Activated naive CD8-positive, alpha-beta T cell treated with anti-CD3 and anti-CD28 coated beads, Interleukin-2, amount 50 U/mL, for 24 hours (primary cell): ENCODE results near the gene S100A6.
"Not testable (repeated sequence)": the region's sequence is repeated elsewhere in the genome, so short reads cannot be mapped to it uniquely, and the experiment has no call there.

Experiments used
- ATAC-seq: fragments of 150-1000 bp; cut with Tn5 transposase; one replicate; pipeline ENCODE4 v1.10.0; 2021
- DNase-seq: peaks from one replicate; pipeline ENCODE4 v3.0.0; 2021
- H3K27ac Mint-ChIP-seq: one replicate; pipeline ENCODE4 v1.8.0; 2021; ENCODE audit warnings: mild to moderate bottlenecking, mixed read lengths
- H3K27me3 Mint-ChIP-seq: one replicate; pipeline ENCODE4 v1.8.0; 2021; ENCODE audit warnings: mixed read lengths
- H3K36me3 Mint-ChIP-seq: one replicate; pipeline ENCODE4 v1.8.0; 2021; ENCODE audit warnings: low read depth, mixed read lengths
- H3K4me1 Mint-ChIP-seq: one replicate; pipeline ENCODE4 v1.8.0; 2021; ENCODE audit warnings: mixed read lengths
- H3K4me3 Mint-ChIP-seq: one replicate; pipeline ENCODE4 v1.8.0; 2021; ENCODE audit warnings: mild to moderate bottlenecking, moderate library complexity, mixed read lengths
- H3K9me3 Mint-ChIP-seq: one replicate; pipeline ENCODE4 v1.8.0; 2021; ENCODE audit warnings: mixed read lengths

The S100A6 gene

DNA sequence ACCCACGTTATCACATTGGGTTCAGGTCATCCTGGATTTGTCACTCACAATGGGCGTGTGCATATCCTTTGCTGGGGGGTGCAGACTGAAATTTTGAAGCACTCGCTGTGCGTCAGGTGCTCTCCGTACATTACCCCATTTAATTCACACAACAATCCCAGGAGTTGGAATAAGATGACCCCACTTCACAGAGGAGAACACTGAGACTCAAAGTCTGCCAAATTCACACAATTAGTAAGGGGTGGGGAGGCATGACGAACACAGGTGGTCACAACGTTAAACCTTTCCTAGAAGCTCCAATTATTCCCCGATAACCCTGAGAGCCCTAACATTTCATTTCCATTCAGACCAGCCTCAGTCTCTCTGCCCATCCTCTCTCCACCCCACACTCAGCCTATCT lies 33.7 kb upstream of the S100A6 start:
- Mint-ChIP-seq H3K4me3 (no peak overlapping the region), H3K9me3 (no peaks in the 10 kb centered on the region), H3K27ac (no peak overlapping the region), H3K36me3 (no peaks in the 10 kb centered on the region), H3K4me1 (peaks cover 70% of the 10 kb centered on the region), H3K27me3 (peaks cover 10% of the 10 kb centered on the region)
- ATAC-seq (no peak), DNase-seq (no peak)

DNA sequence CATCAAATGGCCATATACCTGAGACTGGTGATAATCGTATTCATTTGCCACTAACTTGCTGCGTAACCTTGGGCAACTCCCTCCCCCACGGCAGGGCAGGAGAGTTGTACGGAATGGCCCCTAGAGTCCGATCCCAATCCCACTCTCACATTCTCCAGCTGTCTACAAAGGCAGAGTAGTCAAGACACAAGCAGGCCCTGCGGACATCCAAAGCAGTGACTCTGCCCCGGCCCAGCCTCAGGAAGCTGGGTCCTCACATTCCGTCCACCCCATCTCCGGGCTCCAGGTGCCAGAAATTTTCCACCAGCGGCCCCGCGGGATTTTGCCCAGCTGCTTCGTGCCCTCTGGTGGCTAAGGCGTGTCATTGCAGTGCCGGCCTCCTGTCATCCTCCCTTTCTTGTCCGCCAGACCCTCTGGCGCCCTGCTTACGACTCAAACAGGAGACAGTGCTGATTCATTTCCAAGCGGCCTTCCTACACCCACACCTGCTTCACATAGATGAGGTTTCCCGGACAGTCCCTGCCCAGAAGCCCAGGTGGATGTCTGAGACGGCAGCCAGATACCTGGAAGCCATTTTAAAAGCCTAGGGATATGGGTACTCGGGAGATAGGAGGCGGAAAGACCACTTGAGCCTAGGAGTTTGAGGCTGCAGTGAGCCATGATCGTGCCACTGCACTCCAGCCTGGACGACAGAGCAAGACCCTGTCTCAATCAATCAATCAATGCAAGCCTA lies 32.7 kb upstream of the S100A6 start:
- ATAC-seq (peak; percentile 9), DNase-seq (peak; percentile 88)
- Mint-ChIP-seq H3K36me3 (no peaks in the 10 kb centered on the region), H3K27me3 (peaks cover 10% of the 10 kb centered on the region), H3K4me1 (peaks cover 66% of the 10 kb centered on the region), H3K9me3 (no peaks in the 10 kb centered on the region), H3K4me3 (peak overlapping the region; percentile 37), H3K27ac (peak overlapping the region; percentile 90)

DNA sequence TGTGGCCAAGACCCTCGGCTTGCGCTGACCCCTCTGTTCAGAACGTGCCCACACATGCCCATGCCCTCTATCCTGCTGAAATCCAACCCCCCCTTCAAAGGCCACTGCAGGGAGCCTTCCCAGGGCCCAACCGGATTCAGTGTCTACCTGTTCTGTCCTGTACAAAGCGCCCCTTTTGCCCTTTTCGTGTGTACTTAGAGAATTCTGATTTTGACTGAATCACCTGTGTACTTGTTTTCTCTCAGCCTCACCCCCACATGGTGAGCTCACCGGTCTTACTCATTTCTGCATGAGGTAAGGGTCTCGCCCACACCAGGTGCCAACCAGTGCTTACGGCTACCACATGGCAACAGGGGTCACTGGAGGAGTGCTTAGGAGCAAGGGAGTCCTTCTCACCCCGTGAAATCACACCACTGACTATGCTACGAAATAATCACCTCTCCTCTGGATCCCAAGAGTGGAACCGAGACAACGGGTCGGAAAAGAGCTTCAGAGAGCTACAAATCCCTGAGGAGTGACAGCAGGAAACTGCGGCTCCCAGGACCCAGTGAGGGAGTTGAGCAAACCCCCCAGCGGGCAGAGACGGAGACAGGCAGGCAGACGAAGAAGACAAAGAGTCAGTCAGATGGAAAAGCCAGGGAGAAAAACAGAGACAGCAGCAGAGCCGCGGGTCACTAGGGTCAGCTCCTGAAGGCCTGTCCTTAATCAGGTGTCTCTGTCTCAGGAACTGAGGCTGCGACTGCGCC lies 32.0 kb upstream of the S100A6 start:
- peak overlapping the region; percentile 90 for H3K27ac Mint-ChIP-seq
- H3K9me3 Mint-ChIP-seq, result no peaks in the 10 kb centered on the region
- H3K36me3 Mint-ChIP-seq, result no peaks in the 10 kb centered on the region
- peaks cover 58% of the 10 kb centered on the region for H3K4me1 Mint-ChIP-seq
- DNase-seq (peak; percentile 60), ATAC-seq (peak; percentile 9)
- peaks cover 10% of the 10 kb centered on the region for H3K27me3 Mint-ChIP-seq
- peak overlapping the region; percentile 43 for H3K4me3 Mint-ChIP-seq

DNA sequence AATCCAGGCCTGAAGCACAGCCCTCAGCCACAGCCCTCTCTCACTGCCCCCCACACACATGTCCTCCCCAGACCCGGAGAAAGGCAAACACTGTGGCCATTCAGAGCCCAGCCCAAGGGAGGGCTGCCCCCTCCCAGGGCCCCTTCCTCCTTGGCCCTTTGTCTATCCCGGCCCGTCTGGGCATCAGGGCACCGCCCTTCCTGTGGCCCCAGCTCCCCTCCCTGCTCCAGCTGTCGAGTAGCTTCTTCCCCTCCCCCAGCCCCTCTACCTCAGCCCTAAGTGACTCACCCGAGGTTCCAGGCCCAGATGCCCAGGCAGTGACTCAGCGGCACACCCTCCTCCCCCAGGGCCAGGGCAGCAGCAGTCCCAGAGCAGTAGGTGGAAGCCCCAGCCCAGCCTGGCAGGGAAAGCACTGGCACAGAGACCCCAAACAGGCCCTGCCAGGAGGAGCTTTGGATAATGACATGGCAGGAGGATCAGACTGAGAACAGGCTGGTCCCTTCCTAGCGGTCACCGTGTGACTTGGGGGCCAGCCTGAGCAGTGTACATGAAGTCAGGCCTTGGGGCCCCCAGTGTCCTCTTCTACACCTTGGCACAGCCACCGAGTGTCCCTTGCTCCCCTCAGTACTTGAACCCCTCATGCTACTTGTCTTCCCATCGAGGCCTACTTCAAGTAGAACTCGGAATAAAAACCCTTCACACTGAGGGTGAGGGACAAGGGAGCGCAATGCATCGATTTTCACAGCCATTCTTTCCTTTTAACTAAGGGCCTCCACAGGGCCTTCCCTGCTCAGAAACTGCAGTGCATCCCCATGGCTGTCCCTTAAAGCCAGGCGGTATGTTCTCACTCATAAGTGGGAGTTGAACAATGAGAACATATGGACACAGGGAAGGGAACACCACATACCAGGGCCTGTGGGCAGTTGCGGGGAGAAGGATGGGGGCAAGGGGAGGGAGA lies 30.9 kb upstream of the S100A6 start:
- ATAC-seq (peak; percentile 90), DNase-seq (peak; percentile 89)
- Mint-ChIP-seq H3K27ac (peak overlapping the region; percentile 99), H3K4me3 (peak overlapping the region; percentile 59), H3K9me3 (no peaks in the 10 kb centered on the region), H3K27me3 (peaks cover 10% of the 10 kb centered on the region), H3K4me1 (peaks cover 47% of the 10 kb centered on the region), H3K36me3 (no peaks in the 10 kb centered on the region)

DNA sequence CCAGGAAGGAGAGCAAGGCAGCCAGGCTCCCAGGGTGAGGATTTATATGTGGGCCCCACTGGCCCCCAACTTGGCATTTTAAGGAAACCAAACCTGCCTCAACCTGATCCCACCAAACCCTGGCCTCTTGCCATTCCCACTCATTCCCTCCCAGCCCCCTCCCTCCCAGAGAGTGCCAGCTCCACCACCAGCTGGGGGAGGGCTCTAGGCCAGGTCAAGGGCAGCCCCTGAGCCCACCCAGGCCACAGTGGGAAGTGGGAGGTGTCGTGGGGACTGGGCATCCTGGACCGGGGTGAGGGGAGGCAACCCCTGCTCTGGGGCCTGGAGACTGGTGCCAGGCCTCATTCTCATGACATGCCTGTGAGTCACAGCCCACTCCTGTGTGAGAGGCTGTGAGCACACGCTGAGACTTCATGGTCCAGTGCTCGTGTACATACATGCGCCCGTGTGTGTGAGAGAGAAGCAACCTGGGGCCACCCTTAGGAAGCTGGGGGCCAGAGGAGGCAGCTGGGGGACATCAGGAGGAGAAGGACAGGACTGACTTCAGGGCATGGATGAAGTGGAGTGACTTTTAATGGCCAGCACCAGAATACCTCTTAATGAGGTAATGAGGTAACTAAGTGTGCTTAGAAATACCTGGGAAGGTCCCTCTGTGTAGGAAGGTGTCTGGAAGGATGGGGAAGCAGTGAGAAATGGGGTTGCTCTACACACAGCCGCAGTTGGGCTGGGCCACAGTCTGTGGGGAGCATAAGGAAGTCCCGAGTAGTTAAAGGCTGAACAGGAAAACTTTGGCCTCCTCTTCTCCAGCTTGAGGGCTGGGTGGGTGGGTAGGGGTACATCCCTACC lies 30.0 kb upstream of the S100A6 start, which contains the start of gene S100A2:
S100A2 (minus strand) TSS at position 316 of the 846 bp plus-strand sequence. CDS start 1,967 bp downstream, outside the sequence.
- Mint-ChIP-seq H3K27me3 (peaks cover 7% of the 10 kb centered on the region), H3K9me3 (no peaks in the 10 kb centered on the region), H3K36me3 (no peaks in the 10 kb centered on the region), H3K27ac (peak within 1 kb of the TSS; percentile 99), H3K4me1 (peaks cover 44% of the 10 kb centered on the region), H3K4me3 (peak within 1 kb of the TSS; percentile 68)
- ATAC-seq (peak; percentile 83), DNase-seq (peak; percentile 64)

DNA sequence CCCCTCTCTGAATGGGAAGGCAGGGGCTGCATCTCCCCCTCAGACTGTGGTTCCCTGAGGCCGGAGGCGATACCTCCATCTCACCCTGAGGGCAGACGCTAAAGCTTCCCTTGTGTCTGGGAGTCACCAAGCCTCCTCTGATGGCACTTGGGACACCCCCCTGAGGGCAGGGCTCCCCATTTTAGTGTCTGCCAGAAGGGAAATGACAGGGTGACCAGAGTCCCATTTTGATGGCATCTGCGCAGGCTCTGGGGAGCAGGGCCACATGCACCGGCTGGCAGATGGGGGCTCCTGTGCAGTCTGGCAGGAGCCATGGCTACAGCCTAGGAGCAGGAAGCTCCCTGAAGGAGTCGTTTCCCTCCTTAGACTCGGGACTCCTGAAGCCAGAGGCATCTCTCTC lies 28.2 kb upstream of the S100A6 start:
- no peaks in the 10 kb centered on the region for H3K9me3 Mint-ChIP-seq
- no peak for DNase-seq
- no peaks in the 10 kb centered on the region for H3K36me3 Mint-ChIP-seq
- H3K4me1 Mint-ChIP-seq, result peaks cover 39% of the 10 kb centered on the region
- no peak overlapping the region for H3K27ac Mint-ChIP-seq
- H3K27me3 Mint-ChIP-seq, result peaks cover 3% of the 10 kb centered on the region
- H3K4me3 Mint-ChIP-seq, result no peak overlapping the region
- ATAC-seq, result no peak

DNA sequence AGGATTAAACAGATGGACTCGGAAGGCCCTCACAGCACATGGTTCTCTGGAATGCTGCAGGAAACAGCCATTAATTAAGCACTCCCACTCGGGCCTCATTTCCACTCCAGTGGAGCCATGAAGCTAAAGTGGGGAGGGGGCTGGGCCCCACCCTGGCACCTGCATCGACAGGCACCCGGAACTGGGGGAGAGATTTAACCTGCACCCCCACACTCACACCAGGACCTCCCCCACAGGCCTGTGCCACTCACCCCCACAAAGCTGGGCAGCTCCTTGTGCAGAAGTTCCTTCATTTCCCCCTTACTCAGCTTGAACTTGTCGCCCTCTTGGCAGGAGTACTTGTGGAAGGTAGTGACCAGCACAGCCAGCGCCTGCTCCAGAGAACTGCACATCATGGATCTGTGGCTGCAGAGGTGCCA lies 27.7 kb upstream of the S100A6 start:
- Mint-ChIP-seq H3K9me3 (no peaks in the 10 kb centered on the region), H3K4me1 (peaks cover 35% of the 10 kb centered on the region), H3K36me3 (no peaks in the 10 kb centered on the region), H3K4me3 (no peak overlapping the region), H3K27ac (no peak overlapping the region), H3K27me3 (no peaks in the 10 kb centered on the region)
- no peak for ATAC-seq
- no peak for DNase-seq

DNA sequence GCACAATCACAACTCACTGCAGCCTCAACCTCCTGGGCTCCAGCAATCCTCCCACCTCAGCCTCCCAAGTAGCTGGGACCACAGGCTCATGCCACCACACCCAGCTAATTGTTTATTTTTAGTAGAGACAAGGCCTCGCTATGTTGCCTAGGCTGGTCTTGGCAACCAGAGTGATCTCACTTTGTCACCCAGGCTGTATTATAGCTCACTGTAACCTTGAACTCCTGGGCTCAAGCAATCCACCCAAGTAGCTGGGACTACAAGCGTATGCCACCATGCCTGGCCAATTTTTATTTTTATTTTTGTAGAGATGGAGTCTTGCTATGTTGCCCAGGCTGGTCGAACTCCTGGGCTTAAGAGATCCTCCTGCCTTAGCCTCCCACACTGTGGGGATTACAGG lies 26.2 kb upstream of the S100A6 start:
- H3K4me1 Mint-ChIP-seq, result peaks cover 21% of the 10 kb centered on the region
- not testable (repeated sequence) for H3K27ac Mint-ChIP-seq, H3K27me3 Mint-ChIP-seq, ATAC-seq, H3K9me3 Mint-ChIP-seq, H3K36me3 Mint-ChIP-seq, H3K4me3 Mint-ChIP-seq, DNase-seq

DNA sequence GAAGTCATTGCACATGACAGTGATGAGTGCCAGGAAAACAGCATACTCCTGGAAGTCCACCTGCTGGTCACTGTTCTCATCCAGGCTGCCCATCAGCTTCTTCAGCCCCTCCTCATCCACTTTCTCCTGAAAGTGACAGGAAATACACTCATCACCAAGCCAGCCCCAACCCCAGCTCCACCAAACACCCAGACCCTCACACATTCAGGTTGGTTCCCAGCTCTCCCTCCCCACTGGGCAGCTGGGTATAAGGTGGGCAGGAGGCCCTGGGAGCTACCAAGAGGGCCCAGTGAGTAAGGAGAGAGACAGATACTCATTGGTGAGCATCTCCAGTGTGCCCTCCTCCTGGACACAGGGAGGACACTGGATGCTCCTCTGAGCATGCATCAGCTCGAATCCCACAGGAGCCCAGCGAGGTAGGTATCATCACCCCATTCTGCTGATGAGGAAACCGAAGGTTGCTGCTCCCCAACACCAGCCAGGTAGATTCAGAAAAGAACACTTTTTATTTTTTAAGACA lies 25.7 kb upstream of the S100A6 start:
- Mint-ChIP-seq H3K4me1 (peaks cover 16% of the 10 kb centered on the region), H3K27me3 (no peaks in the 10 kb centered on the region), H3K4me3 (no peak overlapping the region), H3K27ac (no peak overlapping the region), H3K36me3 (no peaks in the 10 kb centered on the region), H3K9me3 (no peaks in the 10 kb centered on the region)
- ATAC-seq (no peak), DNase-seq (no peak)

DNA sequence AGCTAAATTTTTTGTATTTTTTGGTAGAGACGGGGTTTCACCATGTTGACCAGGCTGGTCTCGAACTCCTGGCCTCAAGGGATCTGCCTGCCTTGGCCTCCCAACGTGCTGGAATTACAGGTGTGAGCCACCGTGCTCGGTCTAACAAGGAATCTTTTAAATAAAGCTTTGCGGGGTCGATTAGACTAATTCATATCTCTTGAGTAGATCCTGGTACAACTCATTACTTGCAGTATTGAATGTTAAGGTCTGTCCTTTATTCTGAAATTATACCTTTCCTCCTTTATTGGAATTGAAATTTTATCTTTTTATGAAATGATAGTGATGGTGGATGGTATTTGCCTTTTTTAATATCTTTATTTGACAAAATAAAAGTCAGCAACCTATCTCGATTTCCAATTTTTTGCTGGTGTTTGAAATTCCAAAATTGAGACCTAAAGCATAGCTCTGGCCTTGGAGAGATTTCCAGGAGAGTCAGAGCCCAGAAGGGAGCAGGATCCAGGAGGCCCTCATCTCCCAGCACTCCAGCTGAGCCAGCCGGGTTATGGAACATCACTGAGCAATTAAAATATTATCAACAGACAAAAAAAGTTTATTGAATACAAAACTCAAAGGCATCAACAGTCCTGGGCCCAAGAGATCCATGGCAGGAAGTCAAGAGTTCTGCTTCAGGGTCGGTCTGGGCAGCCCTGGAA lies 25.1 kb upstream of the S100A6 start:
- DNase-seq (no peak), ATAC-seq (no peak)
- no peaks in the 10 kb centered on the region for H3K9me3 Mint-ChIP-seq
- no peaks in the 10 kb centered on the region for H3K36me3 Mint-ChIP-seq
- H3K27ac Mint-ChIP-seq, result no peak overlapping the region
- H3K4me1 Mint-ChIP-seq, result peaks cover 12% of the 10 kb centered on the region
- no peak overlapping the region for H3K4me3 Mint-ChIP-seq
- H3K27me3 Mint-ChIP-seq, result no peaks in the 10 kb centered on the region

DNA sequence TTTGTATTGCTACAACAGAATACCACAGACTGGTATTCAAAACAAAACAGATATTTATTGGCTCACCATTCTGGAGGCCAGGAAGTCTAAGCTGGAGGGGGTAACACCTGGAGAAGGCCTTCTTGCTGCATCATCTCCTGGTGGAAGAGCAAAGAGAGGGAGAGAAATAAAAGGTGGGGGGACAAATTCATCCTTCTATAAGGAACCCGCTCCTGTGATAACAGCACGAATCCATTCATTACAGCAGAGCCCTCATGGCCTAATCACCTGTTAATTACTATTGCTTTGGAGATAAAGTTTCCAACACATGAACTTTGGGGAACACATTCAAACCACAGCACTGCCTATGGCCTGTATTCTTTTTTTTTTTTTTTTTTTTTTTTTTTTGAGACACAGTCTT lies 24.4 kb upstream of the S100A6 start:
- H3K4me1 Mint-ChIP-seq, result peaks cover 5% of the 10 kb centered on the region
- H3K4me3 Mint-ChIP-seq, result no peak overlapping the region
- ATAC-seq (no peak), DNase-seq (no peak)
- no peaks in the 10 kb centered on the region for H3K27me3 Mint-ChIP-seq
- H3K27ac Mint-ChIP-seq, result no peak overlapping the region
- H3K9me3 Mint-ChIP-seq, result no peaks in the 10 kb centered on the region
- no peaks in the 10 kb centered on the region for H3K36me3 Mint-ChIP-seq

DNA sequence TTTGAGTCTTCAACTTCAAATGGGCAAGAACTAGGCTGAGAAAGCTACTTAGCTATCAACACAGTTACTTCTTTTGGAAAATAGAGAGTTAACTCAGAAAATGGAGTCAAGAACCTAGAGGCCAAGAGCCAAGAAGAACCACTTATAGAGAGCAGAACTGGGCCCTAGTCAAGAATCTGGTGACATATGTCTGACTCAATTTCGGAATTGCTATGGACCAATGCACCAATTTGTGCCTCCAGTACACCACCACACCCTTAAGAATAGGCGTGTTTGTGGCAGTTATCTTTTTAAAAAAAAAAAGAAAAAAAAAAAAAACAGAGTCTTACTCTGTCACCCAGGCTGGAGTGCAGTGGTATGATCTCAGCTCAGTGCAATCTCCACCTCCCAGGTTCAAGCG lies 22.1 kb upstream of the S100A6 start:
- ATAC-seq (no peak), DNase-seq (no peak)
- no peaks in the 10 kb centered on the region for H3K9me3 Mint-ChIP-seq
- no peaks in the 10 kb centered on the region for H3K36me3 Mint-ChIP-seq
- no peak overlapping the region for H3K27ac Mint-ChIP-seq
- no peaks in the 10 kb centered on the region for H3K27me3 Mint-ChIP-seq
- no peaks in the 10 kb centered on the region for H3K4me1 Mint-ChIP-seq
- H3K4me3 Mint-ChIP-seq, result no peak overlapping the region

DNA sequence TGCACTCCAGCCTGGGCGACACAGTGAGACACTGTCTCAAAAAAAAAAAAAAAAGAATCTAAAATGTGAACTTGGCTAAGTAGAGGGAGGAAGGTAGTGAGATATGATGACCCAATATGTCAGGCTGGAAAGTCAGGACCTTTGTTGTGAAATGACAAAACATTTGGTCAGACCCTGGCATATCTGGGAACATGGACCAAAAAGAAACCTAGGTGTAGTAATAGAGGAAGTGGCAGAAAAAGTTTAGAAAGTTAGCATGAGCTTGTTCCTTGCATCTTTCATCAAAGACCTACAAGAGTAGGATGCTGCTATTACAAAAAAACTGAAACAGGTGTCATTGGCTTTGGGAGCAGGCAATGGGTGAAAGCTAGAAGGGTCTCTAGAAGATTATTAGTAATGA lies 20.6 kb upstream of the S100A6 start:
- DNase-seq, result no peak
- H3K27me3 Mint-ChIP-seq, result no peaks in the 10 kb centered on the region

More for the DNA sequence above, 20.6 kb upstream of the S100A6 start:
- Mint-ChIP-seq H3K4me3 (no peak overlapping the region), H3K4me1 (no peaks in the 10 kb centered on the region), H3K9me3 (no peaks in the 10 kb centered on the region), H3K36me3 (no peaks in the 10 kb centered on the region), H3K27ac (no peak overlapping the region)
- no peak for ATAC-seq
